AG09319 (cell line): ENCODE measurements around the gene SYNE1.

Source experiments
- DNase-seq: peaks from one replicate; pipeline ENCODE4 v3.0.0-alpha.2; 2010; ENCODE audit warnings: low read depth; ENCODE audit errors: extremely low read depth
- TF ChIP-seq, protein P1 (sequence below): IDR thresholded peaks from 2 replicates; pipeline ENCODE4 v1.5.1; 2011; ENCODE audit warnings: low read depth, mild to moderate bottlenecking, inconsistent platforms, low read length, moderate library complexity

SYNE1 gene

GRCh38 chr6:152348116-152348515 is 289.0 kb downstream of the SYNE1 start:
- no peak for DNase-seq
- TF ChIP-seq, protein P1, sequence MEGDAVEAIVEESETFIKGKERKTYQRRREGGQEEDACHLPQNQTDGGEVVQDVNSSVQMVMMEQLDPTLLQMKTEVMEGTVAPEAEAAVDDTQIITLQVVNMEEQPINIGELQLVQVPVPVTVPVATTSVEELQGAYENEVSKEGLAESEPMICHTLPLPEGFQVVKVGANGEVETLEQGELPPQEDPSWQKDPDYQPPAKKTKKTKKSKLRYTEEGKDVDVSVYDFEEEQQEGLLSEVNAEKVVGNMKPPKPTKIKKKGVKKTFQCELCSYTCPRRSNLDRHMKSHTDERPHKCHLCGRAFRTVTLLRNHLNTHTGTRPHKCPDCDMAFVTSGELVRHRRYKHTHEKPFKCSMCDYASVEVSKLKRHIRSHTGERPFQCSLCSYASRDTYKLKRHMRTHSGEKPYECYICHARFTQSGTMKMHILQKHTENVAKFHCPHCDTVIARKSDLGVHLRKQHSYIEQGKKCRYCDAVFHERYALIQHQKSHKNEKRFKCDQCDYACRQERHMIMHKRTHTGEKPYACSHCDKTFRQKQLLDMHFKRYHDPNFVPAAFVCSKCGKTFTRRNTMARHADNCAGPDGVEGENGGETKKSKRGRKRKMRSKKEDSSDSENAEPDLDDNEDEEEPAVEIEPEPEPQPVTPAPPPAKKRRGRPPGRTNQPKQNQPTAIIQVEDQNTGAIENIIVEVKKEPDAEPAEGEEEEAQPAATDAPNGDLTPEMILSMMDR: no peak

GRCh38 chr6:152343735-152344360 is 293.3 kb downstream of the SYNE1 start:
- no peak for DNase-seq
- TF ChIP-seq, protein P1: no peak

DNA sequence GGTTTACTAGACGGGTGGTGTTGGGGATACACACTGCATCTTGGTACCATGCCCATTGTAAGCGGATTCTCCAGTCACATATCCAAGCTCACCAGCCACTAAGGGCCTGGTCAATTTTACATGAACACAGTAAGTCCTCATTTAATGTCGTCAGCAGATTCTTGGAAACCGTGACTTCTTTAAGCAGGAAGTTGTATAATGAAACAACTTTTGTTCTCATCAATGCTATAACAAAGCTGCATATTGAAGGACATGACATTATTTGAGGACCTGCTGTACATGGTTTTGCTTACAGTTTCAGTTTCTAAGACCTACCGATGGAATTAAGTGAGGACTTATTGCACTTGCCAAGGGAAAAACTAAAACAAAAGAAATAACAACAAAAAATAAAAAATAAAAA is 295.6 kb downstream of the SYNE1 start:
- no peak for DNase-seq
- TF ChIP-seq, protein P1: no peak

- TF ChIP-seq, protein P1: peak; percentile 95
- DNase-seq: no peak
Observed at GRCh38 chr6:152338335-152339125, 298.6 kb downstream of the SYNE1 start.

DNA sequence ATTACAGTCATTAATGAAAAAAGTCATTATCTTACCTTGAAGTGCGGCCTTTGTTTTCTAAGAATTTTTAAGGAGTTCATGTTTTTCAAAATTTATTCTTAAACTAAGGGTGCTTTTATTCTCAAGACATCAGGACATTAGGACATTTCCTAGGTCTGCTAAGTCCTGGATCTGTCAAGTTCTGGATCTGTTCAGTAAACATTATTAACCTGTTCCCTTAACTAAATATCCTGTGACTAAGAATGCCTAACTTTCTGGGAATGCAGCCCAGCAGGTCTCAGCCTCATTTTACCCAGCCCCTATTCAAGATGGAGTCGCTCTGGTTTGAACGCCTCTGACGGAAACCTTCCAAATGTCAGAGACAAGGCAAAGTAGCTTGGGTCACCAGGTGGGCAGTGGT is 302.6 kb downstream of the SYNE1 start:
- DNase-seq: no peak
- TF ChIP-seq, protein P1: no peak

- TF ChIP-seq, protein P1: no peak
- DNase-seq: no peak
Observed at GRCh38 chr6:152330961-152331360, 306.2 kb downstream of the SYNE1 start.
